Measurements from ENCODE around the gene TMEM128.

DNA sequence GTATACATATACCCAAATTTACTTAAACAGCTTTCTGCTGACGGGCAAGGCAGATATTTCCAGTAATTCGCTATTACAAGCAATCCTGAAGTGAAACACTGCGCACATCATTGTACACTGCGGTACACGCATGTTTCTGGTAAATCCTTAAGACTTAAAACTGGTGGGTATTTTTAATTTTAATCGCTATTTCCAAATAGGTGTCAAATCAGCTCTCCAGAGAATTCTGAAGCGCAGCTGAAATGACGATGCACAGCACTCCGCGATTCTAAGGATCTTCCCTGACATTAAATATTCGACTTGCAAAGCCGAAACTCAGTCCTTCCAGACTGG, 361 bp downstream of the TMEM128 start:
- TF ChIP-seq TAF1 (IDR thresholded peaks at IDR 0.05; ENCODE audit: borderline replicate concordance, low read depth, low read length) = no peak
- no peak for TF ChIP-seq POLR2AphosphoS5 (IDR thresholded peaks at IDR 0.05; ENCODE audit: low read depth, low read length)
- no peak for TF ChIP-seq POLR2A (IDR thresholded peaks at IDR 0.05; ENCODE audit: low read depth, low read length)

All from GM12892 (cell line).